Measurements from ENCODE around the gene RAD21L1.

- TF ChIP-seq CTCF (conservative IDR thresholded peaks at IDR 0.05 in 1 of 2, IDR thresholded peaks at IDR 0.05 in 1 of 2; ENCODE audit: extremely low read depth in 1 of 2, insufficient read depth in 1 of 2, low read depth in 1 of 2, low read length in 2 of 2) (no peak), EZH2 (IDR thresholded peaks at IDR 0.05; ENCODE audit: borderline replicate concordance, low read length) (no peak)
Measured at GRCh38 chr20:1242099-1242498, 16.3 kb downstream of the RAD21L1 start.

Data from mammary epithelial cell (primary cell).